ENCODE data around the gene SYTL3. TPM values are rescaled to one million over a fixed set of nuclear protein-coding genes. Genes with fewer than 3 reads are reported as not detected.
"Not testable (repeated sequence)": the region's sequence is repeated elsewhere in the genome, so short reads cannot be mapped to it uniquely, and the experiment has no call there.

SYTL3 gene
- total RNA-seq, 2 donors from 2014 or later = 1.3 to 1.8 TPM

DNA sequence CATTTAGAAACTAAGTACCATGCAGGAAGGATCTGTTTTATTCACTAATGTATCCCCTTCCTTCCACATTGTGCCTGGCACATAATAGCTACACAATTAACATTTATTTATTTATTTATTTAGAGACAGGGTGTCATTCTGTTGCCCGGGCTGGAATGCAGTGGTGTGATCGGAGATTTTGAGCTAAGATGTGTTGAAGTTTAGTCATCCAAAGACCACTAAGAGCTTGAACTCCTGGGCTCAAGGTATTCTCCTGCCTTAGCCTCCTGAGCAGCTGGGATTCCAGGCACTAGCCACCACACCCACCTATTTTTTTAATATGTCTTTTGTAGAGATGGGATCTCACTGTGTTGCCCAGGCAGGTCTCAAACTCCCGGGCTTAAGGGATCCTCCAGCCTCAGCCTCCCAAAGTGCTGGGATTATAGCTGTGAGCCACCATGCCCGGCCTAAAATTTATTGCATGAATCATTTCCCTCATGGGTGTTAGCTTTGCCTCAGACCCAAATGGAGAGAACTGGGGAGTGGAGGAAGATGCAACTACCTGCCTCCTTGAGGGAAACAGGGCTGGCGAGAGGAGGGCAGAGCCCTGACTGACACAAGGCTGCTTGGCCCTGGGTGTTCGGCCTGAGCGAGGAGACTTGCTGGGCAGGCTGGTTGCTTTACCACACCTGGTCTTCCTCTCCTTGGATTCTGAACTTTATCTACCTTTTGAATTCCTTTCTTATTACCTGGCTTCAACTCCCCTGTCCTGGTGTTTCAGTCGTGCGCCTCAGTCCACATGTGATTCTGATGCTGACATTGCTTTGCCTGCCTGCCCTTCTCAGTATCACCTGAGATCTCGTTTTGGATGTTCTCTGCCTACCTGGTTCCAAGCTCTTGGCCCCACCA lies 3.6 kb upstream of the SYTL3 start:
- no peaks in the 10 kb centered on the region for H3K36me3 ChIP-seq (replicated peaks in 1 of 2; ENCODE audit: insufficient read depth in 1 of 2, low read depth in 2 of 2)
- intact Hi-C loops (cut with DNase I) = no loop called here
- ATAC-seq (no peak), DNase-seq (no peak)
- TF ChIP-seq, protein P1, sequence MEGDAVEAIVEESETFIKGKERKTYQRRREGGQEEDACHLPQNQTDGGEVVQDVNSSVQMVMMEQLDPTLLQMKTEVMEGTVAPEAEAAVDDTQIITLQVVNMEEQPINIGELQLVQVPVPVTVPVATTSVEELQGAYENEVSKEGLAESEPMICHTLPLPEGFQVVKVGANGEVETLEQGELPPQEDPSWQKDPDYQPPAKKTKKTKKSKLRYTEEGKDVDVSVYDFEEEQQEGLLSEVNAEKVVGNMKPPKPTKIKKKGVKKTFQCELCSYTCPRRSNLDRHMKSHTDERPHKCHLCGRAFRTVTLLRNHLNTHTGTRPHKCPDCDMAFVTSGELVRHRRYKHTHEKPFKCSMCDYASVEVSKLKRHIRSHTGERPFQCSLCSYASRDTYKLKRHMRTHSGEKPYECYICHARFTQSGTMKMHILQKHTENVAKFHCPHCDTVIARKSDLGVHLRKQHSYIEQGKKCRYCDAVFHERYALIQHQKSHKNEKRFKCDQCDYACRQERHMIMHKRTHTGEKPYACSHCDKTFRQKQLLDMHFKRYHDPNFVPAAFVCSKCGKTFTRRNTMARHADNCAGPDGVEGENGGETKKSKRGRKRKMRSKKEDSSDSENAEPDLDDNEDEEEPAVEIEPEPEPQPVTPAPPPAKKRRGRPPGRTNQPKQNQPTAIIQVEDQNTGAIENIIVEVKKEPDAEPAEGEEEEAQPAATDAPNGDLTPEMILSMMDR (IDR thresholded peaks at IDR 0.05) = no peak
- TF ChIP-seq POLR2A (IDR thresholded peaks at IDR 0.05) = no peak
- no peaks in the 10 kb centered on the region for H3K27me3 ChIP-seq
- H3K4me3 ChIP-seq = no peak overlapping the region
- H3K9me3 ChIP-seq = no peaks in the 10 kb centered on the region
- WGBS, 2 donors = 66 to 82% methylated on average over 10 of the region's 10 CpGs
- H3K27ac ChIP-seq = no peak overlapping the region
- peaks cover 27% of the 10 kb centered on the region for H3K4me1 ChIP-seq

DNA sequence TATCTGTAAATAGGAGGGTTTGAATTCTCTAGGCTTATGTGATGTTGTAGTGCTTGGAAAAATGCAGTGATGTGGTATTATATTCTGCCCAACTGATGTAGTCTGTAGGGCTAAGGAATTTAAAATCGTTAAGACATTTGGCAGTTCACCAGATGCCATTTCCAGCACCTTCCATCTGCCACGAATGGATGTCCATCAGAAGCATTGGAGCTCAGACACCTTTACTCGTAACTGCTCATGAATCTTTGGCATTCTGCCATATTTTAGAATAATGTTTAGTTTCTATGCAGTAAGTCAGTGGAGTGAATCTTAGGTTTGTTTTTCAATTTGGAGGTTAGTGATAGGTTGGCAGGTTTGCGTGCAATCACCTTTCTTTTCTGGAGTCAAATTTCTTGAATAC lies 2.4 kb upstream of the SYTL3 start:
- DNase-seq = no peak
- intact Hi-C loops (cut with DNase I) = no loop called here
- Histone ChIP-seq H3K4me1 (peaks cover 17% of the 10 kb centered on the region), H3K9me3 (no peaks in the 10 kb centered on the region), H3K27ac (no peak overlapping the region), H3K4me3 (no peak overlapping the region), H3K36me3 (replicated peaks in 1 of 2; ENCODE audit: insufficient read depth in 1 of 2, low read depth in 2 of 2) (no peaks in the 10 kb centered on the region), H3K27me3 (no peaks in the 10 kb centered on the region)
- no peak for ATAC-seq
- WGBS, 2 donors = 54 to 66% methylated on average over 4 of the region's 4 CpGs
- no peak for TF ChIP-seq POLR2A (IDR thresholded peaks at IDR 0.05)
- TF ChIP-seq, protein P1 (IDR thresholded peaks at IDR 0.05) = no peak

DNA sequence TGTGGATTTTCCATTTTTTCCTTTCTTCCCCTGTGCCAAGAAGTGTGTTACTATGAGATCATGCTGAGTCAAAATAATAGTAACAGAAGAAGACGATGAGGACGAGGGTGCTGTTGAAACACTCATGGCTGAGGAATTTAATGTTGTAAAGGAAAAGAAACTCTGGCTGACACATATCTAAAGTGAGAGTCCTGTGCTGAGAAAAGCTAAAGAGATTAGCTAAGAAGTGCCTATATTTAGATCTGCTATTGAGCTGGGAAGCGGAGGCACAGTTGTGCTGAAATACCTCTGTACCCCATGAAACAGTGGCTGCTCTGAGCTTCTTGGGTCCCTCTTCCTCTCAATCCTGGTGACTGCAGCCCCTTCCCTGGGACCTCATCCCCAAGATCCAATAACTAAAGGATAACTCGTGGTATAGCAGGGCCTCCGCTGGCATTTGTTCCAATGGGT lies 1.1 kb upstream of the SYTL3 start:
- no peaks in the 10 kb centered on the region for H3K27me3 ChIP-seq
- no peaks in the 10 kb centered on the region for H3K9me3 ChIP-seq
- H3K36me3 ChIP-seq (replicated peaks in 1 of 2; ENCODE audit: insufficient read depth in 1 of 2, low read depth in 2 of 2) = no peaks in the 10 kb centered on the region
- ATAC-seq = no peak
- DNase-seq = no peak
- TF ChIP-seq POLR2A (IDR thresholded peaks at IDR 0.05) = no peak
- TF ChIP-seq, protein P1 (IDR thresholded peaks at IDR 0.05) = no peak
- 82 to 83% methylated on average over 5 of the region's 5 CpGs for WGBS, 2 donors
- H3K4me3 ChIP-seq = no peak overlapping the region
- H3K4me1 ChIP-seq = peaks cover 5% of the 10 kb centered on the region
- H3K27ac ChIP-seq = no peak overlapping the region
- intact Hi-C loops (cut with DNase I) = no loop called here

DNA sequence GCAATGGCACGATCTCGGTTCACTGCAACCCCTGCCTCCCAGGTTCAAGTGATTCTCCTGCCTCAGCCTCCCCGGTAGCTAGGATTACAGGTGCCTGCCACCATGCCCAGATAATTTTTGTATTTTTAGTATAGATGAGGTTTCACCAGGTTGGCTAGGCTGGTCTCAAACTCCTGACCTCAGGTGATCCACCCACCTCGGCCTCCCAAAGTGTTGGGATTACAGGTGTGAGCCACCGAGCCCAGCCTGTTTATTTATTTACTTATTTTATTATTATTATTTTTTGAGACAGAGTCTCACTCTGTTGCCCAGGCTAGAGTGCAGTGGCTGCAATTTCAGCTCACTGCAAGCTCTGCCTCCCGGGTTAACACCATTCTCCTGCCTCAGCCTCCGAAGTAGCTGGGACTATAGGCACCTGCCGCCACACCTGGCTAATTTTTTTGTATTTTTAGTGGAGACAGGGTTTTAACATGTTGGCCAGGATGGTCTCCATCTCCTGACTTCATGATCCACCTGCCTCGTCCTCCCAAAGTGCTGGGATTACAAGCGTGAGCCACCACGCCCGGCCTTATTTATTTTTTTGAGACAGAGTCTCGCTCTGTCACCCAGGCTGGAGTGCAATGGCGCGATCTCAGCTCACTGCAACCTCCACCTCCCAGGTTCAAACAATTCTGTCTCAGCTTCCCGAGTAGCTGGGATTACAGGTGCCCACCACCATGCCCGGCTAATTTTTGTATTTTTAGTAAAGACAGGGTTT lies 2.3 kb downstream of the SYTL3 start:
- H3K9me3 ChIP-seq; DNase-seq; H3K36me3 ChIP-seq (replicated peaks in 1 of 2; ENCODE audit: insufficient read depth in 1 of 2, low read depth in 2 of 2); H3K27me3 ChIP-seq; H3K4me1 ChIP-seq; H3K4me3 ChIP-seq; intact Hi-C loops (cut with DNase I); ATAC-seq: not testable (repeated sequence)
- H3K27ac ChIP-seq = peak overlapping the region in 1 of 4 donors; percentile 30
- WGBS, 2 donors = 84 to 92% methylated on average over 17 of the region's 17 CpGs

DNA sequence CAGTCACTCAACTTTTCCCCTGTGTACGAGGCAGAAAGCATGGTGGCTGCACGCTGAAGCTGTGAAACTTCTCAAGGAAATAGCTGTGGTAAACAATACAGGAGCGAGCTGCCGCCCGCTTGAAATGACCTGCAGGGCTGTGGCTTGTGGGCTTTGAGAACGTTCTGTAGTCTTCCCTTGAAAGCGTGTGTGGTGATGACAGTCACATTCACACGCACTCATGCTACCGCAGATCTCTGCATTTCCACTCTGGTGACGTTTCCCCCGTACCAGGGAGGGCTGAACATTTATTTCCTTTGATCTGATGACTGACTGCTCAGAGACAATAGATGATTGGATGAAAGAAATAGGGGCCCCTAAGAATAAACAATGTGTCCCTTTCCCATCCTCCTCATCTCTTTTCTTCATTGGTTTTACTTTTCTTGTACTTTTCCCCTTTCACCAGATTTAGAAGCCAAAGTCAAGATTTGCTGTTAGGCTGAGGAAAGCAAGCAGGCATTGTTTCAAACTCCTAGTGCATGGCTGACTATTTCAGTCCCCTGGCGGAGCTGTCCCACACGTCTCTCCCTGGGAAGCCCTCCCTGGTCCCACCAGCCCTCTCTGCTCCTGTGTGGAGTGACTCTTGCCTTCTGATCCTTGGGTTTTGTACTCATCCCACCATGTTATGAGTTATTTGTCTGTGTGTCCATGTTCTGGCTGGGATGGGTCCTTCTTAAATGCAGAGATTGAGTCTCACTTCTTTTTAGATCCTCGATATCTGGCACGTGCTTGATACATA lies 3.9 kb downstream of the SYTL3 start:
- 48 to 51% methylated on average over 15 of the region's 15 CpGs for WGBS, 2 donors

More for the DNA sequence above, 3.9 kb downstream of the SYTL3 start:
- DNase-seq (peak; percentile 41 to 79 (median 58)), ATAC-seq (peak; percentile 56)
- Histone ChIP-seq H3K27me3 (no peaks in the 10 kb centered on the region), H3K9me3 (no peaks in the 10 kb centered on the region), H3K4me1 (no peaks in the 10 kb centered on the region), H3K4me3 (no peak overlapping the region), H3K36me3 (replicated peaks in 1 of 2; ENCODE audit: insufficient read depth in 1 of 2, low read depth in 2 of 2) (no peaks in the 10 kb centered on the region), H3K27ac (peak overlapping the region in 3 of 4 donors; percentile 1 to 74 (median 40))
- intact Hi-C loops (cut with DNase I) = no loop called here
- TF ChIP-seq POLR2A (IDR thresholded peaks at IDR 0.05) = peak in 1 of 3 donors; percentile 24
- TF ChIP-seq, protein P1 (IDR thresholded peaks at IDR 0.05) = no peak

Data from body of pancreas (tissue), 4 donors.